Sigmoid colon (tissue), 7 donors: ENCODE results near the gene LUZP1. TPM values are rescaled to one million over a fixed set of nuclear protein-coding genes. Genes with fewer than 3 reads are reported as not detected.

Experiments
- DNase-seq: peaks from one replicate; pipeline ENCODE4 v3.0.0-alpha.2; 2019
- H3K27ac ChIP-seq, 4 donors: fragments of 200-600 bp; sonication (generic); one replicate each; pipeline ENCODE4 v1.5.1; 2016 to 2019; ENCODE audit warnings: mild to moderate bottlenecking in 1 of 4
- H3K27me3 ChIP-seq, 3 donors: fragments of 200-600 bp; sonication (generic); one replicate each; pipeline ENCODE4 v1.5.1; 2019; ENCODE audit warnings: mild to moderate bottlenecking in 1 of 3
- H3K36me3 ChIP-seq, 4 donors: fragments of 200-600 bp; sonication (generic); one replicate each; pipeline ENCODE4 v1.5.1; 2016 to 2019
- H3K4me1 ChIP-seq, 4 donors: fragments of 200-600 bp; sonication (generic); one replicate each; pipeline ENCODE4 v1.5.1; 2017 to 2019
- H3K4me3 ChIP-seq, 4 donors: fragments of 200-600 bp; sonication (generic); one replicate each; pipeline ENCODE4 v1.5.1; 2017 to 2019; ENCODE audit warnings: mild to moderate bottlenecking in 2 of 4, moderate library complexity in 1 of 4
- H3K9me3 ChIP-seq, 4 donors: fragments of 200-600 bp in 3 of 4; sonication (generic) in 3 of 4; one replicate each; pipeline versions ENCODE4 v1.5.1 to v1.6.1; 2013 to 2019
- EP300 ChIP-seq, 4 donors: sonication (generic); formaldehyde crosslinking; IDR thresholded peaks; one replicate each; pipeline ENCODE4 v1.6.1; 2017; ENCODE audit warnings: antibody characterized with exemption in 4 of 4
- POLR2A ChIP-seq, 2 donors: fragments of 450-650 bp; IDR thresholded peaks; one replicate each; pipeline ENCODE4 v1.6.1; 2016; ENCODE audit warnings: antibody characterized with exemption in 2 of 2, mild to moderate bottlenecking in 2 of 2, moderate library complexity in 2 of 2
- POLR2AphosphoS5 ChIP-seq, 4 donors: sonication (generic); formaldehyde crosslinking; IDR thresholded peaks; one replicate each; pipeline ENCODE4 v1.6.1; 2017; ENCODE audit warnings: antibody characterized with exemption in 4 of 4
- WGBS, 2 donors: extraction: QIAGEN DNeasy Blood & Tissue Kit; methylation state at CpG; one replicate each; pipeline ENCODE4 v1.1.7; 2013; 5-methylcytosine and 5-hydroxymethylcytosine counted together
- intact Hi-C: fragments of 100-400 bp; cut with DNase I; formaldehyde crosslinking; loops from one replicate; pipeline ENCODE4 v1.15.1; 2023
- polyA plus RNA-seq, 3 donors: library from polyadenylated mRNA; stranded (reverse); fragments of 200-250 nt; gene quantifications; one replicate each; pipeline ENCODE4 v1.2.3, GENCODE V29; 2013
- total RNA-seq, 4 donors: library from RNA; depleted of rRNA; stranded (reverse); fragments of >200 nt; gene quantifications; one replicate each; pipeline ENCODE4 v1.1.0, GENCODE V29; 2016
- TF ChIP-seq, protein P1 (sequence below), 4 experiments: fragments of 450-650 bp in 3 of 4; fragments of 200-600 bp in 1 of 4; IDR thresholded peaks; one replicate each; pipeline ENCODE4 v1.5.1; 2016 to 2019; ENCODE audit warnings: antibody characterized with exemption in 4 of 4, mild to moderate bottlenecking in 3 of 4, moderate library complexity in 2 of 4
- donor health status: healthy with polysubstance abuse.
- donor health status: Bipolar disorder and iron deficiency.
- donor health status: healthy.

The LUZP1 gene
- total and polyA plus RNA-seq, 7 donors = 6.0 to 20.9 (median 14.0) TPM

- H3K36me3 ChIP-seq = peaks cover 0 to 57% (median 2%) of the 10 kb centered on the region in 4 donors
- no peaks in the 10 kb centered on the region for H3K27me3 ChIP-seq
- H3K4me1 ChIP-seq = peaks cover 0 to 5% (median 0%) of the 10 kb centered on the region in 4 donors
- TF ChIP-seq POLR2A (IDR thresholded peaks at IDR 0.05) (no peak), POLR2AphosphoS5 (IDR thresholded peaks at IDR 0.05) (no peak)
- TF ChIP-seq, protein P1, sequence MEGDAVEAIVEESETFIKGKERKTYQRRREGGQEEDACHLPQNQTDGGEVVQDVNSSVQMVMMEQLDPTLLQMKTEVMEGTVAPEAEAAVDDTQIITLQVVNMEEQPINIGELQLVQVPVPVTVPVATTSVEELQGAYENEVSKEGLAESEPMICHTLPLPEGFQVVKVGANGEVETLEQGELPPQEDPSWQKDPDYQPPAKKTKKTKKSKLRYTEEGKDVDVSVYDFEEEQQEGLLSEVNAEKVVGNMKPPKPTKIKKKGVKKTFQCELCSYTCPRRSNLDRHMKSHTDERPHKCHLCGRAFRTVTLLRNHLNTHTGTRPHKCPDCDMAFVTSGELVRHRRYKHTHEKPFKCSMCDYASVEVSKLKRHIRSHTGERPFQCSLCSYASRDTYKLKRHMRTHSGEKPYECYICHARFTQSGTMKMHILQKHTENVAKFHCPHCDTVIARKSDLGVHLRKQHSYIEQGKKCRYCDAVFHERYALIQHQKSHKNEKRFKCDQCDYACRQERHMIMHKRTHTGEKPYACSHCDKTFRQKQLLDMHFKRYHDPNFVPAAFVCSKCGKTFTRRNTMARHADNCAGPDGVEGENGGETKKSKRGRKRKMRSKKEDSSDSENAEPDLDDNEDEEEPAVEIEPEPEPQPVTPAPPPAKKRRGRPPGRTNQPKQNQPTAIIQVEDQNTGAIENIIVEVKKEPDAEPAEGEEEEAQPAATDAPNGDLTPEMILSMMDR (IDR thresholded peaks at IDR 0.05) = no peak
- H3K4me3 ChIP-seq = no peak overlapping the region
- intact Hi-C loops = no loop called here
- H3K9me3 ChIP-seq = no peaks in the 10 kb centered on the region
- H3K27ac ChIP-seq = no peak overlapping the region
- 82 to 89% methylated on average over 4 of the region's 4 CpGs for WGBS, 2 donors
- no peak for DNase-seq
Measured at GRCh38 chr1:23051290-23051909, 117.3 kb downstream of the LUZP1 start.

- no peak for DNase-seq
Measured at GRCh38 chr1:23050201-23050600, 118.5 kb downstream of the LUZP1 start.

DNA sequence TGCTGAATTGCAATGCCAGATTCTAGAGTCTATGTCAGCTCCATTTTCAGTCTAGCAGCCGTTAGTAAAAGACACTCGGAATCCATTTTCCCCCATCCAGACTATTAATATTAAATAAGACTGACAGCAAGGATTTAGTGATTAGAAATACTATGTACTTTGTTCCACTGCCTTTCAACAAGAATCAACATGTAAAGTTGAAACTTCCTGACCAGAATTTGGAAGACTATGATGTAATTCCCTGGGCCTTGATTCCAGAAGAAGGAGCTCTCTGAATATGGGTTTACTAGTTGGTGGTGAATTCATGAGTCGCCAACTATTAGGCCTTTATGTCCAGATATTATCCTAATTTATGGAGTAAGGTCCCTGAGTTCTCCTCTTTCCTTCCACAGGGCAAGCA, 124.6 kb downstream of the LUZP1 start:
- Histone ChIP-seq H3K4me1 (peaks cover 0 to 24% (median 17%) of the 10 kb centered on the region in 4 donors), H3K36me3 (no peaks in the 10 kb centered on the region), H3K27ac (no peak overlapping the region), H3K4me3 (no peak overlapping the region), H3K9me3 (no peaks in the 10 kb centered on the region), H3K27me3 (no peaks in the 10 kb centered on the region)
- intact Hi-C loops = no loop called here
- TF ChIP-seq POLR2AphosphoS5 (IDR thresholded peaks at IDR 0.05) (no peak), EP300 (IDR thresholded peaks at IDR 0.05) (no peak), POLR2A (IDR thresholded peaks at IDR 0.05) (no peak)
- TF ChIP-seq, protein P1 (IDR thresholded peaks at IDR 0.05) = no peak
- 94 to 96% methylated on average over 3 of the region's 3 CpGs for WGBS, 2 donors
- no peak for DNase-seq

More at GRCh38 chr1:23050201-23050600, 118.5 kb downstream of the LUZP1 start:
- intact Hi-C loops = no loop called here
- Histone ChIP-seq H3K27ac (no peak overlapping the region), H3K9me3 (no peaks in the 10 kb centered on the region), H3K4me1 (peaks cover 0 to 14% (median 7%) of the 10 kb centered on the region in 4 donors), H3K36me3 (peaks cover 0 to 45% (median 2%) of the 10 kb centered on the region in 4 donors), H3K27me3 (no peaks in the 10 kb centered on the region), H3K4me3 (no peak overlapping the region)
- TF ChIP-seq, protein P1 (IDR thresholded peaks at IDR 0.05) = no peak
- no peak for TF ChIP-seq POLR2AphosphoS5 (IDR thresholded peaks at IDR 0.05)
- TF ChIP-seq EP300 (IDR thresholded peaks at IDR 0.05) = no peak
- no peak for TF ChIP-seq POLR2A (IDR thresholded peaks at IDR 0.05)
- 91 to 94% methylated on average over 7 of the region's 7 CpGs for WGBS, 2 donors

DNA sequence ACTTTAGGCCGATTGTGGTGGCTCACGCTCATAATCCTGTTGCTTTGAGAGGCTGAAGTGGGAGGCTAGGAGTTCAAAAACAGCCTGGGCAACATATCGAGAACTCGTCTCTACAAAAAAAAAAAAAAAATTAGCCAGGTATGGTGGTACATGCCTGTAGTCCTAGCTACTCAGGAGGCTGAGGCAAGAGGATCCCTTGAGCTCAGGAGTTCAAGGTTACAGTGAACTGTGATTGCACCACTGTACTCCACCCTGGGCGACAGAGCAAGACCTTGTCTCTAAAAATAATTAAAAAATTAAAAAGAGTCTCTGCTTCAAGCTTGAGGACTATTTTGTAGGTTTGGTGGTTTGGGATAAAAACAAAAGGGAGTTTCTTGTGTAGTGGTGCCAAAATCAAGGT, 128.1 kb downstream of the LUZP1 start:
- Histone ChIP-seq H3K36me3 (no peaks in the 10 kb centered on the region), H3K27me3 (no peaks in the 10 kb centered on the region), H3K4me1 (peaks cover 0 to 43% (median 22%) of the 10 kb centered on the region in 4 donors), H3K4me3 (no peak overlapping the region), H3K9me3 (no peaks in the 10 kb centered on the region), H3K27ac (no peak overlapping the region)
- TF ChIP-seq POLR2AphosphoS5 (IDR thresholded peaks at IDR 0.05) (no peak), POLR2A (IDR thresholded peaks at IDR 0.05) (no peak), EP300 (IDR thresholded peaks at IDR 0.05) (no peak)
- TF ChIP-seq, protein P1 (IDR thresholded peaks at IDR 0.05) = no peak
- DNase-seq = no peak
- intact Hi-C loops = no loop called here
- 95% methylated on average over 5 of the region's 5 CpGs for WGBS, 2 donors
